HG03442 (cell line): Measurements from ENCODE around the gene SAP30BP.

Experiments
- ATAC-seq: cut with Tn5 transposase; IDR thresholded peaks from one replicate; pipeline ENCODE4 v1.9.1; 2021; ENCODE audit warnings: mild to moderate bottlenecking, moderate library complexity; ENCODE audit not compliant: unreplicated experiment

Gene SAP30BP

DNA sequence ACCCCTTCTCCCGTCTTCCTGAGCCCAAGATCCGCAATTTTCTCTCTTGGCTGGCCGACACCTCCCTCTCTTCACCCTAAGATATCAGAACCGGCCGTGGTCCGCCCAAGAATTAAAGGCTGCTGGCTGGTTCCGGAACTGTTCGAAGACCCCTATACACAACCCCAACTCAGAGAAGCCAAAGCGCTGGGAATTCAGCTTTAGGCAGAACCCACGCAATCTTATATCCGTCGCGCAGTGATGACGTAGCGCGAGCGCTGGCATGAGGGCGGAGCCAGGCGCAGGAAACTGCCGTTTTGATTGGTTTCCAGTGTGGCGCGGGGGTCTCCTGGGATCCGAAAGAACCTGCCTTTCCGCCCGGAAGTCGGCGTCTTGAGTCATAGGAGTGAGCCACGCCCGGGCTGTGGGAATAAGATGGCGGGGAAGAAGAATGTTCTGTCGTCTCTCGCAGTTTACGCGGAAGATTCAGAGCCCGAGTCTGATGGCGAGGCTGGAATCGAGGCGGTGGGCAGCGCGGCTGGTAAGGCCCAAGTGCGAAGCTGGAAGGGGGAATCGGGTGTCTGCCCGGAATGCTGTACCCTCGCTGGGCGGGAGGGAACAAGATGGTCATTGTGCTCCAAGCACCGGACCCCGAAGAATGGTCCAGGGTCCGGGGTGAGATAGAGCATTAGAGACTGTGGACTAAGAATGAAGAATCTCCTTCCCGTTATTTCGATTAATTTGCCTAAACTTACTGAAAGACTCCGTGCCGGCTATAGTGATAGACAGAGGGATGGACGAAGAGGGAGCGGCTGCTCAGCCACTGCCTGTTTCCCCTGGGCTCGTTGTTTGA, at the start of gene SAP30BP, which contains the start of gene RECQL5:
TSS of gene SAP30BP (plus strand) at position 380 of the 832 bp plus-strand sequence. CDS start at position 415, 35 bp downstream.
TSS of gene RECQL5 (minus strand) at position 196 of the 832 bp plus-strand sequence. CDS start 597 bp downstream, outside the sequence.
- peak; percentile 79 for ATAC-seq

DNA sequence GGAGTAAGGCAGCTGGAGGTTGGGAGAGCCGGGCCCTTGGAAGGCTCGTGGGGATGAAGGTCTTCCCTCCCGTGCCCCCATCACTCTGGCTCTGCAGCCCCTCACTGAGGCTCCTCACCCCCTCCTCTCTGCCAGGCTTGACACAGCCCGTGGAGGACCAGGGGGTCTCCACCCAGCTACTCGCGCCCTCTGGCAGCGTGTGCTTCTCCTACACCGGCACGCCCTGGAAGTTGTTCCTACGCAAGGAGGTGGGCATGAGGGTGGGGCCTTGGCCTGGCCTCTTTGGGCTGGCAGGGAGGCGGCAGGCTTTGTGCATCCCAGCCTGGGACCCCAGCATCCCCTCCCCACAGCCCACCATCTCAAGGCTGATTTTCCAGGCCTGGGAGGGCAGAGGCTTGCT, 49.5 kb upstream of the SAP30BP start:
- no peak for ATAC-seq

DNA sequence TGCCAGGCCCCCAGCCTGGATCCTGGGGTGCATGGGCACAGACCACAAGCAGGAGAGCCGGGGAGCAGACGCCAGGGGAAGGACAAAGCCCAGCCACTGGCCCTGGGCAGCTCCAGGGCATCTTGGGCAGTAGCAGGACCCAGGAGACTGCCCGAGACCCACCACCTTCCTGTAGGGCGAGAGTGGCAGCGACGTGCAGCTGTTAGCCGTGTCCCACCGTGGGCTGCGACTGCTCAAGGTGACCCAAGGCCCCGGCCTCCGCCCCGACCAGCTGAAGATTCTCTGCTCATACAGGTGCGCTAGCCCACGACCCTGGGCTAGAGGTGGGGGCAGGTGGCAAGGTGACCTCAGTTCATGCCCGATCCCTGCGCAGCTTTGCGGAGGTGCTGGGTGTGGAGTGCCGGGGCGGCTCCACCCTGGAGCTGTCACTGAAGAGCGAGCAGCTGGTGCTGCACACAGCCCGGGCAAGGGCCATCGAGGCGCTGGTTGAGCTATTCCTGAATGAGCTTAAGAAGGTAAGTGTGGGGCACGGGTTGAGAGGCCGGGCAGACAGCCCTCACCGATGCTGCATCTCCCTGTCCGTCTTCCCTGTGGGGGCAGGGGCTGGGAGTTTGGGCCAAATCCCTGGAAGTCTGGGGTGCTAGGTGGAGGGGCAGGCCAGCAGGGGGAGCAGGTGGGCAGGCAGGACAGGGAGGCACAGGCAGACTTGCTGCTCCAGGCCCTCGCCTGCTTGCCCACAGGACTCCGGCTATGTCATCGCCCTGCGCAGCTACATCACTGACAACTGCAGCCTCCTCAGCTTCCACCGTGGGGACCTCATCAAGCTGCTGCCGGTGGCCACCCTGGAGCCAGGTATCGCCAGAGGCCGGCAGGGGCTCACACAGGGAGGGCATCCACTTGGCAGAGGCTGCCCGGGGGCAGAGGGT, 47.4 kb upstream of the SAP30BP start:
- ATAC-seq = no peak

DNA sequence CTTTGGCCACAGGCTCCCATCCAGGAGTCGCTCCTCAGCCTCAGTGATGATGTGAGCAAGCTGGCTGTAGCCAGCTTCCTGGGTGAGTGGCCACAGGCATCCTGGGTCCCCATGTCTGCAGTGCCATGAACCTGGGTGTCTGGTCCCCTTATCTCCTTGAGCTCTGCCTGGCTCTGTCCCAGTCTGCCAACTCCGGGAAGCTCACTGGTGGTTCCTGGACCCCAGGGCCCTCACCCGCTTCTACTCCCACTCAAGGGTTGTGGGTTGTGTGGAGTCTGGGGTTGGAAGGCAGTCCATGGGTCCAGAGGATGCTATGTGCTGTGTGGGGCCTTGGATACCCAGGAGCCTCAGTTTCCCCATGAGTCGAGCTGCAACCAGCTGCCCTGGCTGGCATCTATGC, 45.6 kb upstream of the SAP30BP start:
- ATAC-seq = no peak

GRCh38 chr17:75622076-75622475, 45.1 kb upstream of the SAP30BP start:
- no peak for ATAC-seq

- ATAC-seq = no peak
Measured at GRCh38 chr17:75622771-75623273, 44.3 kb upstream of the SAP30BP start.

DNA sequence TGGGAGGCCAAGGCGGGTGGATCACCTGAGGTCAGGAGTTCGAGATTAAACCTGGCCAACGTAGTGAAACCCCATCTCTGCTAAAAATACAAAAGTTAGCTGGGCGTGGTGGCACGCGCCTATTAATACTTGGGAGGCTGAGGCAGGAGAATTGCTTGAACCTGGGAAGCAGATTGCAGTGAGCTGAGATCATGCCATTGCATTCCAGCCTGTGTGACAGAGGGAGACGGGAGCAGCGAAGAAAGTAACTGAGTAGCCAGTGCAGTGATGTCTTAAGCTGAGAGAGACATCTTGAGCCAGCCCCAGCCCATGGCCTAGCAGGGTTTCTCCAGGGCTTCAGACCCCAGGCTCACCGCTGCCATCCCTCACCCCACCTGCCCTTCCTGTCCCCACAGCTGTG, 43.8 kb upstream of the SAP30BP start:
- ATAC-seq = no peak

DNA sequence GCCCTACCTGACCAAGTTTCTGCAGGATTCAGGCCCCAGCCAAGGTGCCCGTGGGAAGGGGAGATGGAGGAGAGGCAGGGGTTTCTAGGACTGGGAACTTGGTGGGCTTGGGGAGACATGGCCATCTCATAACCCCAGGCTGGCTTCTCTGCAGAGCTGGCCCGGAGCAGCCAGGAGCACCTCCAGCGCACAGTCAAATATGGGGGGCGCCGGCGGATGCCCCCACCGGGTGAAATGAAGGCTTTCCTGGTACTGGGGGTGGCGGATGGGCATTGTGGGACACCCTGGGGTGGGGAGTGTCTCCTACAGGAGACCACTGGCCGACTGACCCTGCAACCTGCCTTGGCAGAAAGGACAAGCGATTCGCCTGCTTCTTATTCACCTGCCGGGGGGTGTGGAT, 43.1 kb upstream of the SAP30BP start:
- no peak for ATAC-seq

GRCh38 chr17:75624714-75625345, 42.3 kb upstream of the SAP30BP start:
- ATAC-seq = no peak

DNA sequence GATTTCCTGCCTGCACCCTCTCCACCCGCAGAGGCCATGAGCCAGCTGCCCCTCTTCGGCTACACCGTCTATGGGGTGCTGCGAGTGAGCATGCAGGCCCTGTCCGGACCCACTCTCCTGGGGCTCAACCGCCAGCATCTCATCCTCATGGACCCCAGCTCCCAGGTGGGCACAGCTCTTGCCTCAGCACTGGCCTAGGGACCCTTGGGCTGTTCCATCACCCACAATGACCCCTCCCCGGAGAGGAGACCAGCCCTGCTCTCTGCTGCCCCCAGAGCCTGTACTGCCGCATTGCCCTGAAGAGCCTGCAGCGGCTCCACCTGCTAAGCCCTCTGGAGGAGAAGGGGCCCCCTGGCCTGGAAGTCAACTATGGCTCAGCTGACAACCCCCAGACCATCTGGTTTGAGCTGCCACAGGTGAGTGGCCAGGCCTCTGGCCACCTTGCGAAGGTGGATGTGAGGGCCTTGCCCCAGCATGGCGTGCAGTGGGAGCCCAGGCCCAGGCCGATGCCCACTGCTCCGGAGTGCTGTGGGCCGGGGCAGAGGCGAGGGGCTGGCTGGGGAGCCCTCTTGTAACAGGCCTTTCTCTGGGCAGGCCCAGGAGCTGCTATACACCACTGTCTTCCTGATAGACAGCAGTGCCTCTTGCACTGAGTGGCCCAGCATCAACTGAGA, 41.2 kb upstream of the SAP30BP start:
- ATAC-seq = no peak

DNA sequence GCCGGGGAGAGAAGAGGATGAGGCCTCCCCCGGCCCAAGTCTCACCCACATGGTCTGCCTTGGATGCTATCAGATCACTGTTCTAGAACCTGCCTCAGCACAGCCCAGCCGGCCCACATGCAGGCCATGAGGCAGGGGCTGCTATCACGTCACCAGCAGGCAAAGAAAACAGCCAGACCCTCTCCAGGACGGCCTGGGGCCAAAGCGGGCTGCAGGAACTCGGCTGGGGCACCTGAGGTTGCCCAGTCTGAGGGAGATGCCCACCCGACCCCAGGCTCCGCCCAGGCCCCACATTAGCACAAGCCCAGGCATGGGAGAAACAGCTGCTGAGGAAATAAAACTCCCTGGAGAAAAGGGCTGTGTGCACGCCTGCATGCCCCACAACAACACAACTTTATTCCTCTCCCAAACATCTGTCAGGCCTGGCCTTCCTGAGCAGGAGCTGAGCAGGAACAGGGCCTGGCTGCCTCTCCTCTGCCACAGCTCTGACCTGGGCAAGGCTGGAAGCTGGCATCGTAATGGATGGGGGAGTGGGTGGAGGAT, 40.6 kb upstream of the SAP30BP start:
- no peak for ATAC-seq

GRCh38 chr17:75627094-75627493, 40.0 kb upstream of the SAP30BP start:
- no peak for ATAC-seq

GRCh38 chr17:75628425-75628824, 38.7 kb upstream of the SAP30BP start:
- ATAC-seq = no peak

DNA sequence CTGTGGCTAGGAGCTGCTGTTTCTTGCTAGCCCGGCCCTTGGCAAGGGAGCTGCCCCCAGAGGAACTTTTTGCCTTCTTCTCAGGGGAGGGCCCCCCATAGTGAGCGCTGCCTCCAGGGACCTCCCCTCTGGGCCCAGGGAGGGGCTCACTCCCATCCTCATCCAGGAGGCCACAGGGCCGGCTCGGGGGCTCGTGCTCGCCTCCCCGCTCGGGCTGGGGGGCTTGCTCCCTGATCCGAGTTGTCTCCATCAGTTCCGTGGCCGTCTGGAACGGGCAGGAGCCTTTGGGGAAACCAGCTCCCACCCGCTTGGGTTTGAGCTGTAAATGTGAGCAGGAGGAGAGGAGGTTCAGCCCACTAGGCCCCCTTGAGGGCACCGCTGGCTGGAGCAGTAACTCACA, 38.0 kb upstream of the SAP30BP start:
- no peak for ATAC-seq

DNA sequence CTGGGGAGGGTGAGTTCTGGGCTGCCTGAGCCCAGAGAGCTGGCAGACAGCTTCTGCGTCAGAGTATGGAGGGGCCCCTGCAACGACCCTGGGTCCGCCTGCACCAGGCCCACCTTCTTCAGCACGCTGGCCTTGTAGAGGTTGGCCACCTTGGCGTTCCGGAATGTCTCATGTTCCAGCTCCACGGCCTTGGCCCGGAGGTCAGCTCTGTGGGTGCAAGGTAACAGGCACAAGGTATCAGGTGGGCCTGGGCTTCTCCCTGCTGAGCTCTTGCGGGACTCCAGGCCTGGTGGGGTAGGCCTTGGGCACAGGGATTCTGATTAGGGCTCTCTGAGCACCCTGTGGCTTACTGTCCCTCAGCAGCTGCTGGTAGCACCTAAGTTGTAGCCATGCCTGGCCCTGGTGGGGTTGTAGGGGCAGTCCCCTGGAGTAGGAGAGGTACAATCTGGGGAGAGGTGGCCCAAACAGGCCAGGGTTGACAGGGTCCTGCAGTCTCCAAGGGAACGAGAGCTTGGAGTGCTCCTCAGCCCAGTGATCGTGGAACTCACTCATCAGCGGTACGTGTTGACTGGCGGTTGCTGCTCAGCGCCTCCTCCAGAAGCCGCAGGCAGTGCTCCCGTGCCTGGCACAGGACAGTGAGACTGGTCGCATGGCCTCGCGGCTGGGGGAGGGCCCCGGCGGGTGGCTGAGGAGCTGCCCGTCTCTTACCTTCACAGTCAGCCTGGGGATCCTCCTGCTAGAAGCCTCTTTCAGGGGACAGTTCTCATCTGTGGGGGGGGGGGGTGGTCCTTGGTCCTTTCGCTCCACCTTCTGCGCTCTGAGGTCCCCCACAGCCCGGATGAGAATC, 36.8 kb upstream of the SAP30BP start:
- ATAC-seq = no peak

DNA sequence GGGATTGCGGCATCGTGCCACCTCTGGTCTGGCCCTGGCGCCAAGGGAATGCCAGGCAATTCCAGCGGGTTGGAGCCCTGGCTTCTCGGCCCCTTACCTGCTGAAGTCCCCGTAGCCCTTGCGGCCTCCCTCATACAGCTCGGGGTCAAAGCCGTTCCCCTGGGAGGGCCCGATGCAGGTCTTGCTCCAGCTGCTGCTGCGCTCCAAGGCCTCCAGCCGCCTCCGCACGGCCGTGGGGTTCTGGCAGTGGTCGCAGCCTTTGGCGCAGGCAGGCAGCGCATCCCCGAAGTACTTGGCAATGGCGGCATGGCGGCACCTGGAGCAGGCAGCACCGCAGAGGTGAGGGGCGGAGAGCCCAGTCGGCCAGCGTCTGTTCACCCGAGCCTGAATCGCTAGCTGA, 35.8 kb upstream of the SAP30BP start:
- ATAC-seq = no peak

DNA sequence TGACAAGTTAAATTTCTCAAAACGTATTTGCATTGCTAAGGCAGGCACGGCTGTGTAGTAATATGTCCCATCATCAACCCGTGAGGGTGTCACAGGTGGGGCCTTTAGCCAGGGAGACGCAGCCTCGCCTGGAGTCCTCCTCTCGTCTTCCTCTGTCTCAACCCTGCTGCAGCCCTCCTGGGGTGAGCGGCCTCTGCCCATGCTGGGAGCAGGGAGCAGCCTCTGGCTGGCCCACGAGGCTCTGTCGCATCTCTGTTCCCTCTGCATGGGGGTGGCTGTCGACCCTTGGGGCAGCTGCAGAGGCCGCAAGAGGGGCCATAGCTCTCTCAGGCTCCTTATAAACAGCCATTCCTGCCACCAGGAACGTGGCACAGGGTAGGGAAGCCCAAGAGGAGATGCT, 34.7 kb upstream of the SAP30BP start:
- ATAC-seq = no peak

- no peak for ATAC-seq
Measured at GRCh38 chr17:75632863-75633485, 34.2 kb upstream of the SAP30BP start, which contains the start of gene SMIM5. Gene SMIM5 (plus strand): TSS chr17:75633434. CDS start chr17:75640202, 6,768 bp downstream.
